ENCODE measurements around the gene NPPC. TPM values are rescaled to one million over a fixed set of nuclear protein-coding genes. Genes with fewer than 3 reads are reported as not detected.

NPPC gene
- total RNA-seq, 1 donor from 2014 or later, result 18.5 TPM

DNA sequence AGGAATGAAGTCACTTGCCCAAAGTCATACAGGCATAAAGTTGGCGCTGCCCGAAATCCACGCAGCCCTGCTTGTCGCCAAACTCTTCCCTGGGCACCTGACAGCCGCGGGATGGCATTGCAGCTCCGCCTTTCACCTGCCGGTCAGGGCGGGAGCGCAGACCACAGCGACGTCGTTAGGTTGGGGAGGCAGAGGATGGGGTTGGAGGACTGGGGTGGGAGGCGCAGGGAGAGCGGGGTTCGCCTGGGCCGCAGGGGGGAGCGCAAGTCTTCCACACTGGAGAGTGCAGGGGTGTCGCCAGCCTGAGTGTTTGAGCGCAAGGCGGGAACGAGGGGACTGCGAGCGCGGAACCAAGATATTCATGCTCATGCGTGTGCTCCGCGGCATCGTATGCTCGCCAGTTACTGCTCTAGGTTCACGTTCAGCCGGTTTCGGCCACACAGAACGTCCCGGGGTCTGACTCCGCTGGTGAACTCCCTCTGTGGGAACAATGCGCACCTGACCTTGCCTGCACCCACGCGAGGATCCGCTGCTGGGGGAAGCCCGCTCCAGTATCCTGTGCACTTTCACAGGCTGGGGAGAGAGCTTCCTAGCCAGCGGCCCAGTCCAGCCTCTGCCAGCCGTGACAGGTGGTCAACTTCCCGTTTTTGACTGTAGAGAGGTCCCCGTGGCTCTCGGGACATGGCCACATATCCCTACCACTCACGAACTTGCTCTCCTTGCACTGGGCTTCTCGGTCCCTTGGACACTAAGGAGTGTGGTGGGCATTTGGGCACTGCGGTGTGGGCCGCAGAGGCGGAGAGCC lies 767 bp upstream of the NPPC start:
- Mint-ChIP-seq H3K27ac (ENCODE audit: unreplicated experiment) (peak overlapping the region; percentile 62), H3K36me3 (ENCODE audit: unreplicated experiment) (no peaks in the 10 kb centered on the region), H3K27me3 (ENCODE audit: unreplicated experiment) (peaks cover 28% of the 10 kb centered on the region), H3K9me3 (ENCODE audit: unreplicated experiment) (peaks cover 16% of the 10 kb centered on the region), H3K4me3 (ENCODE audit: unreplicated experiment) (peak overlapping the region; percentile 90), H3K4me1 (ENCODE audit: low read depth, unreplicated experiment) (peaks cover 47% of the 10 kb centered on the region)
- no peak for DNase-seq
- TF ChIP-seq, protein P1, sequence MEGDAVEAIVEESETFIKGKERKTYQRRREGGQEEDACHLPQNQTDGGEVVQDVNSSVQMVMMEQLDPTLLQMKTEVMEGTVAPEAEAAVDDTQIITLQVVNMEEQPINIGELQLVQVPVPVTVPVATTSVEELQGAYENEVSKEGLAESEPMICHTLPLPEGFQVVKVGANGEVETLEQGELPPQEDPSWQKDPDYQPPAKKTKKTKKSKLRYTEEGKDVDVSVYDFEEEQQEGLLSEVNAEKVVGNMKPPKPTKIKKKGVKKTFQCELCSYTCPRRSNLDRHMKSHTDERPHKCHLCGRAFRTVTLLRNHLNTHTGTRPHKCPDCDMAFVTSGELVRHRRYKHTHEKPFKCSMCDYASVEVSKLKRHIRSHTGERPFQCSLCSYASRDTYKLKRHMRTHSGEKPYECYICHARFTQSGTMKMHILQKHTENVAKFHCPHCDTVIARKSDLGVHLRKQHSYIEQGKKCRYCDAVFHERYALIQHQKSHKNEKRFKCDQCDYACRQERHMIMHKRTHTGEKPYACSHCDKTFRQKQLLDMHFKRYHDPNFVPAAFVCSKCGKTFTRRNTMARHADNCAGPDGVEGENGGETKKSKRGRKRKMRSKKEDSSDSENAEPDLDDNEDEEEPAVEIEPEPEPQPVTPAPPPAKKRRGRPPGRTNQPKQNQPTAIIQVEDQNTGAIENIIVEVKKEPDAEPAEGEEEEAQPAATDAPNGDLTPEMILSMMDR (IDR thresholded peaks at IDR 0.05; ENCODE audit: partially characterized antibody, unreplicated experiment), result no peak

DNA sequence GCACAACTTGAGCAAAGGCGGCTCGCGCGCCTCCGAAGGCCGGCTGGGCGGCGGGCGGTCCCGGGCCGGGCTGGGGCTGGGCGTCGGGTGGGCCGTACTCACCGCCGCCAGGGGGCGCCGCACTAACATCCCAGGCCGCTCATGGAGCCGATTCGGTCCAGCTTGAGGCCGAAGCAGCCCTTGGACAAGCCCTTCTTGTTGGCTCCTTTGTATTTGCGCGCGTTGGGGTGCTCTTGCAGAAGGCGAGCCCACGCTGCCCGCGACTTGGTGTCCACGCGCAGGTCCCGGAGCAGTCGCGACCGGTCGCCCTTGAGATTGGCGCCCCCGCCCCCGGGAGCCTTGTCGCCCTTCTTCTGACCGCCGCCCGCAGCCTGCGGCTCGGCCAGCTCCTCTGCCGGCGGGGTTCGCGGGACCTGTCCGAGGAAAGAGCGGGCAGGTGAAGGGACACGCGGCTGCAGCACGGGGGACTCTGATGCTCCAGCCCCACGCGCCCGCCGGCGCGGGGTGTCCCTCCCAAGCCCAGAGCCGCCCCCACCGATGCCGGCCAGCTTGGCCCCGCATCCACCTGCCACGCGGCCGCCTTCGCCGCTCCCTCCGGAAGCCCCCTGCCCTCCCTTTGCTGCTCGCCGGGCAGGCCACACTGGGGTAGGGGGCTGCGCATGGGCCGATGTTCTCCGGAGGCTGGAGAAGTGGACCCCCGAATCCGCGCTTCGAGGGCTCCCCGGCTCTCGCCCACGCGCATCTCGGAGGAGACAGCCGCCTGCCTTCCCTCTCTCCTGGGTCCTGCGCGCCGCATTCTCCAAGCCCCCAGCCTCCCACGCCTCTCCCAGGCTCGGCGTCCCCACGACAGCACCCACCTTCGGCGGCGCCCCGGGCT lies 655 bp downstream of the NPPC start:
- Mint-ChIP-seq H3K9me3 (ENCODE audit: unreplicated experiment) (peaks cover 10% of the 10 kb centered on the region), H3K27me3 (ENCODE audit: unreplicated experiment) (peaks cover 24% of the 10 kb centered on the region), H3K27ac (ENCODE audit: unreplicated experiment) (no peak overlapping the region), H3K4me3 (ENCODE audit: unreplicated experiment) (peak overlapping the region; percentile 76), H3K36me3 (ENCODE audit: unreplicated experiment) (no peaks in the 10 kb centered on the region), H3K4me1 (ENCODE audit: low read depth, unreplicated experiment) (peaks cover 42% of the 10 kb centered on the region)
- TF ChIP-seq, protein P1 (IDR thresholded peaks at IDR 0.05; ENCODE audit: partially characterized antibody, unreplicated experiment), result peak; percentile 99
- peak; percentile 92 for DNase-seq

DNA sequence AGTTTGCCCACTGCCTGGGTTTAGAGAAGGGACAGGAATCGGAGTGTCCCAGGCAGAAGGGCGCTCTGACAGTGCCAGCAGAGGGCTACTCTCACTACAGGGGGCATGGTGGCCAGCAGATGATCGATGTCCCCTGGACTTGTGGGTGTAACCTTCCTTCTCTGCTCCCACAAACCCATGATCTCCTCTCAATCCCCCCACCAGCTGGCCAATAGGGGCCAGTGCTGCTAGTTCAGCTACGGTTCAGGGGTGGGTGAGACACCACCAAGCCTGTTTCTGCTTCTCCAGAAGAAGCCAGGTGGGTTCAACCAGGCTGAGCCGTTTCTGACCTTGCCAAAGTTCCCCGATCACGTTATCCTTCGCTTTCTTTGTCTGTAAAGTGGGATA lies 1.3 kb downstream of the NPPC start:
- peaks cover 43% of the 10 kb centered on the region for H3K4me1 Mint-ChIP-seq (ENCODE audit: low read depth, unreplicated experiment)

DNA sequence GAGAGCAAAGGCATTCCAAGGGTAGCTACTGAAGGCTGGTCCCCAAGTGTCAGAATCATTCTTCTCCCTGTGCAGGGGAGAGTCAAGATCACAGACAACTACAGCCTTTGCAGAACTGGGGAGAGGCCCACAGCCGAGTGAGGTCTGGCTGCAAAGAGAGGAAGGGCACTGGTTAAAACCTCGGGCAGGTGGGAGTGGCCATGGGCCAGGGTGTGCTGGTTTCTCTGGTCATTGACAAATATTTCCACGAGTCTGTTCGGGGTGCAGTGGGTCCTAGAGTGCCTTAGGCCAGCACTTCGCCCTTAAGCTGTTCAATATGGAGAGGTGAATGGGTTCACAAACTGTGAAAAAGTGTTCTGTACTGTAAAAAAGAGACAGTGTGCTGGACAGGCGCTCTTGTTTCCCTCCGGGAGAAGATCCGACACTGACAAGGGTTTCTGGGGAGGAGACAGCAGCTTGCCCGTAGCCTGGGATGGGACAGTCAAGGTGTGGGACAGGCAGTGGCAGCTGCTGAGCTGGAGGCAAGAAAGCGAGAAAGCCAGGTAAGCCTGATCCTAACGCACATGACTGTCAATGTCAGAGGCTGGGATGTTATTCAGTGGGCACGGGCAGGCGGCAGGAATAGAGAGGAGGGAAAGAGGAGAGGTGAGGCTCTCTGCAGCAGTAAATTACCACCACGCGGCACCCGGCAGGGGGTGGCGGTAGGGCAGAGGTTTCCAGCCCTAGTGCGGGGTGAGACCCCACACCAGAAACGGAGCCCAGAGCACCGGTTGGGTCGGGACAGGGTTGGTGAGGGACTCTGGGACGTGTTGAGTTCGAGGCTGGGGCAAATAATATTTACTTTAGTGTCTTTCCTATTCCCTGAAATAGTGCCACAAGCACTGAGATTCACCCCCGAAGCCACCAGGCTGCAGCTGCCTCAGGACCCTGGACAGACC lies 2.0 kb downstream of the NPPC start:
- no peaks in the 10 kb centered on the region for H3K36me3 Mint-ChIP-seq (ENCODE audit: unreplicated experiment)
- peaks cover 14% of the 10 kb centered on the region for H3K9me3 Mint-ChIP-seq (ENCODE audit: unreplicated experiment)
- H3K27me3 Mint-ChIP-seq (ENCODE audit: unreplicated experiment), result peaks cover 27% of the 10 kb centered on the region
- H3K4me1 Mint-ChIP-seq (ENCODE audit: low read depth, unreplicated experiment), result peaks cover 47% of the 10 kb centered on the region
- DNase-seq, result no peak
- H3K27ac Mint-ChIP-seq (ENCODE audit: unreplicated experiment), result no peak overlapping the region
- H3K4me3 Mint-ChIP-seq (ENCODE audit: unreplicated experiment), result peak overlapping the region; percentile 76
- TF ChIP-seq, protein P1 (IDR thresholded peaks at IDR 0.05; ENCODE audit: partially characterized antibody, unreplicated experiment), result no peak

More for the DNA sequence above, 1.3 kb downstream of the NPPC start:
- Mint-ChIP-seq H3K36me3 (ENCODE audit: unreplicated experiment) (no peaks in the 10 kb centered on the region), H3K27me3 (ENCODE audit: unreplicated experiment) (peaks cover 24% of the 10 kb centered on the region), H3K9me3 (ENCODE audit: unreplicated experiment) (peaks cover 10% of the 10 kb centered on the region), H3K4me3 (ENCODE audit: unreplicated experiment) (peak overlapping the region; percentile 76), H3K27ac (ENCODE audit: unreplicated experiment) (peak overlapping the region; percentile 55)
- TF ChIP-seq, protein P1 (IDR thresholded peaks at IDR 0.05; ENCODE audit: partially characterized antibody, unreplicated experiment), result no peak
- DNase-seq, result no peak

Measured in glutamatergic neuron (in vitro differentiated cells).